T1000 (cell line): Measurements from ENCODE around the gene ARPC1A.

Source experiments
- DNase-seq: peaks from one replicate; lab custom pipeline; 2025; ENCODE audit warnings: mixed read lengths; lab: John Stamatoyannopoulos, UW

The ARPC1A gene

GRCh38 chr7:99390941-99391602 lies 65.4 kb downstream of the ARPC1A start:
- no peak for DNase-seq

GRCh38 chr7:99392046-99392445 lies 66.3 kb downstream of the ARPC1A start:
- no peak for DNase-seq

DNA sequence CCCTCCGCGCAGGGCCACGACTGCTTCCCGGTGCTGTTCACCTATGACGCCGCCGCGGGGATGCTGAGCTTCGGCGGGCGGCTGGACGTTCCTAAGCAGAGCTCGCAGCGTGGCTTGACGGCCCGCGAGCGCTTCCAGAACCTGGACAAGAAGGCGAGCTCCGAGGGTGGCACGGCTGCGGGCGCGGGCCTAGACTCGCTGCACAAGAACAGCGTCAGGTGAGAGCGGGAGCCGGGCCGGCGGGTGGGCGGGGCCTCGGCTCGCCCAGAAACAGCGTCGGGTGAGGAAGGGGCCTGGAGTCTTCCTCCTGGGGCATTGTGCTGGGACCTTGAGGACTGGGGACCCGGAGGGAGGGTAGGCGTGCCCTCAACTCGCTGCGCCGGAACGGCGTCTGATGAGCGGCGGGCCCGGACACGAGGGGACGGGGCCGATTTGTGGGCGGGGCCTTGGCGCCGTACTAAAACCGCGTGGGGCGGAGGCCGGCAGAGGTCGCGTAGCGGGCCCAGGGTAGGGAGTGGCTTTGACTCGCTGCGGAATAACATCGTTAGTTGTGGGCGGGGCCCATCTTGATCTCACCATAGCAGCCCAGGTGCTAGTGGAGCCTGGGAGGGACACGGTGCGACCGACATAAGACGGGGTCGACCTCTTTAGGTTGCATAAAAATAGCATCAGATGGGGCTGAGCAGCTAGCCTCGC lies 67.1 kb downstream of the ARPC1A start:
- DNase-seq: no peak

DNA sequence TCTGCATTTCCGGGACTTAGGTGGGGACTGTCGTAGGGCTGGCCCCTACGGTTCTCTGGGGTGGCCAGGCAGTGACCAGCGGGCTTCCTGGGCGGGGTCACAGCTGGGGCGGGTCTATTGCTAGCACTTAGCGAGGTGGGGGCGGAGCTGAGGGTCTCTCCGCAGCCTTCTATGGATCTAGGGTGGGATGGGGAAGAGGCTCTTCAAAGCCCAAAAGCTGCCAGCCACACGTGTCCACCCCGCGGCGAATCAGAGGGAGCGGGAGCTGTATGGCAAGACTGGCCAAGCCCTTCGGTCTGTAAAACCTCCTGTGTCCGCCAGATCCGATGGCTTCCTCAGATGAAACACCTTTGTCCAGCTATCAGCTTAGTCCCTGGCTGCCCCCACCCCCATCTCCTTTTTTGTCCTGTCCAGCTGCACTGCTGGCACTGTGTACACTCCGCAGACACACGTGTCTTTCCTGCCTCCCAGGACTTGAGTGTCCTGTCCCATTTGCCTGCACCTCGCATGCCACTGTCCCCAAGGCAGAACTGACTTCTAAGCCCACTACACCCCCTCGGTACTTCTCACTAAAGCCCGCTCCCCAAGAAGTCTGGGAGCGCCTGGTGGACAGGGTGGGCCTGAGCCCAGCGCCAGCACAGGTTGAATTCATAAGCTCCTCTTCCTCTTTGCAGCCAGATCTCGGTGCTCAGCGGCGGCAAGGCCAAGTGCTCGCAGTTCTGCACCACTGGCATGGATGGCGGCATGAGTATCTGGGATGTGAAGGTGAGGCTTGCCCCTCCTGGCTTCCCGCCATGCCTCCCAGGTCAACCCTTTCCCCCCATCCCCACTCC lies 67.9 kb downstream of the ARPC1A start:
- no peak for DNase-seq

- no peak for DNase-seq
Observed at GRCh38 chr7:99394188-99394502, 68.4 kb downstream of the ARPC1A start.

DNA sequence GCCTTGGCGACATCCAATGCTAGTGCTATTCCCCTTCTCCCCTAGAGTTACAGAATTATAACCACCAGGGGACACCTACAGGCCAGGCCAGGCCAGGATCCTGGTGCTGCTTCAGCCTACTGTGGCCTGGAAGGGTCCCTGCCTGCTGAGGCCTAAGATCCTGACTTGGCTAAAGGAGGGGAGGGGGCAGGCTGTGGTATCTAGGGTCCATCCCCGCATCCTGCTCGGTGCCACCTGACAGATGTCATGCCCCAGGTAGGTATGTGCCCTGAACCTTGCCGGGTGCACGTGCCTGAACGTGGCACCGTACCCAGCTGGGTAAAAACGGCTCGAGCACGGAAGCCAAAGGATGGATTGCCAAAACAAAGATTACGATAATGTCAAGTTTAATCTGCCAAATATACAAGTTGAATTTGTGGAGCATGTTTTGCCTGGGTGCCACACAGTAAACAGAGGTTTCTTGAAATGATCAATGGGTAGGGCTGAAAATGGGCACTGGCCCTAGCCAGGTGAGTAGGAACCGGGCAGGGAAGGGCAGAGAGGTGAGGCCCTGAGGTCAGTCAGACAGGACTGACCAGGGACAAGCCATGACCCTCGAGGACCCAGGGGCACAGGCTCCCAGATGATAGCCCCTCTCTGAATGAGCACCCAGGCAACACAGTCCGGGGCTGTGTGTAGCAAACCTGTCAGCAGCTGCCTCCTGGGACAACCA lies 70.1 kb downstream of the ARPC1A start:
- no peak for DNase-seq

GRCh38 chr7:99396418-99397296 lies 71.0 kb downstream of the ARPC1A start:
- no peak for DNase-seq

DNA sequence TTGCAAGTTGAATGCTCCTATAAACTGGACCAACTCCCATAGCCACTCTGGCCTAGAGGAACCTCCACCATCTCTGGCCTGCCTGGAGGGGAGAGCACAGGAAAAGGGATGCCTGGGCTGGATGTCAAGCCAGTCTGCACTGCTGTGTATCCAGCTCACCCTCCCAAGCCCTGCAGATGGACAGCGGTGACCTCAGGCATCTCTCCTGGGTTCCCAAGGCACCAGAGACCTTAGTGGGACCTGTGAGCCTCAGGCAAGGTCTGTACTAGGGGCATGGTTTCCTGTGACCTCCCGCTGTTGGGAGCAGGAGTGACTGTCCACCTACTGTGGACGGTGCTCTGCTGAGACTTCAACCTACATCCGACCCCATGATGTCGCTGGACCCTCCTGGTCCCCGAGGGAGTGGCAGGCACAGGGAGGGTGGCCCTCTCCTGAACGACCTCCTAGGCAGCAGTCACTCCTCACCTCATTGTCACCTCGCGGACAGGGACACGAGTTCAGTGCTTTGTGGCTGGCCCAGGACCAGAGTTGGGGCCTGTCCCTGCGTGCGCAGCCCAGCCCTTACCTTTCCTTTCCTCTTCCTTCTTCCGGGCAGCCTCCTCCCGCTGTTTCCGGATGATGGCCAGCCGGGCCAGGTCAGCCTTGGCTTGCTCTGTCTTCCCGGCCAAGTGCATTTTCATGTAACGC lies 71.7 kb downstream of the ARPC1A start:
- DNase-seq: no peak

GRCh38 chr7:99398891-99399445 lies 73.3 kb downstream of the ARPC1A start:
- no peak for DNase-seq

GRCh38 chr7:99399597-99399996 lies 73.9 kb downstream of the ARPC1A start:
- no peak for DNase-seq

DNA sequence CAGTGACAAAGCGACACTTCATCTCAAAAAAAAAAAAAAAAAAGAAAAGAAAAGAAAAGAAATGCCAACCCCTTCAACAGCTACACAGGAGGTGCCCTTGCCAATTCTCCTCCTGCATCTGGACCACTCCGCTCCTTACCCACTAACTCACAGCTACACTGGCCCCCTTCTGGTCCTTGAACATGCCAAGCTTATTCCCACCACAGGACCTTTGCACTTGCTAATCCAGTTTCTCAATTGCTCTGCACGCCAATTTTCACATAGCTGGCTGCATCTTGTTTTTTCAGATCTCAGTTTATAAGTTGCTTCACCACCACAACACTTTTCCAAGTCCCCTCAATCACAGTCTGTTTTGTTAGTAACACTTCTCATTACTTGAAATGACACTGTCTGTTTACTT lies 77.2 kb downstream of the ARPC1A start:
- no peak for DNase-seq

GRCh38 chr7:99403764-99404163 lies 78.1 kb downstream of the ARPC1A start:
- no peak for DNase-seq

- no peak for DNase-seq
Observed at GRCh38 chr7:99404235-99404976, 78.7 kb downstream of the ARPC1A start.

- DNase-seq: no peak
Observed at GRCh38 chr7:99404977-99405320, 79.3 kb downstream of the ARPC1A start.

DNA sequence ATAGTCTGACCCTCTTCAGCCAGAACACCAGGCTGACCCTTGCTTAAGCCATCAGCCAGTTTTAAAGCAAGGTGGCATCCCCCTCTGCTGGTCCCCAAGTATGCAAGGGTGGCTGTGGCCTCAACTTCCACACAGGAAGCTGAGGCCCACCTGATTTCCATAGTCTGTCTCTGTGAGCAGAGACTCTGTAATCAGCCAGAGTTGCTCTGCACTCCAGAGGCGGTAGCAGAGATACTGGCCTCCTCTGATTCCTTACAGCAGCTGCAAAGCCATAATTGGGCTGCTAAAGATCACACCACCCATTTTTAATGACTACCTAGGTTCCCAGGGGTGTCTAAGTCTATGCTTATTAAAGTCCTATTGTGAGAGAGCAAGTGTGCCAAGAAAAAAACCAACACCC lies 80.9 kb downstream of the ARPC1A start:
- DNase-seq: no peak

GRCh38 chr7:99407872-99408378 lies 82.2 kb downstream of the ARPC1A start:
- peak; percentile 24 for DNase-seq

GRCh38 chr7:99408379-99409191 lies 82.9 kb downstream of the ARPC1A start, which contains the start of the genes BUD31 and PDAP1:
TSS of gene BUD31 (plus strand) at chr7:99408969. CDS start at chr7:99411093, 2,124 bp downstream.
TSS of gene PDAP1 (minus strand) at chr7:99408597. CDS start at chr7:99408548, 49 bp downstream.
- peak; percentile 95 for DNase-seq

DNA sequence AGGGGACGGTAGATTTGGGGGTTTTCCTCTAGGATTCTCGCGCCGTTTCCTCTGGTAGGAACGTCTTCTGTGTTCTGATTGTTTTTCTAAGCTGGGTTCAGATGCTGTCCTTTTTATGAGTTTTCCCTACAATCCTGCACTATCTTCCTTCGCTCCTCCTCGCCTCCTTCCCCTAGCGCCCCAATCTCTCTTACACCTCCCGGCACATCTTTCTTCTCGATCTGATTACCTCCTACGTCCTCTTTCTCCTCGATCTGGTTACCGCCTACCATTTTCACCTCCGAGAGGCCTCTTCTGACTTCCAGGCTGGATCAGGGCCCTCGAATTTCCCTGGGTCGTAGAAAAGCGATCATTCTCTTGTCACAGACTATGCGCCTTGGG lies 83.5 kb downstream of the ARPC1A start:
- DNase-seq: no peak

DNA sequence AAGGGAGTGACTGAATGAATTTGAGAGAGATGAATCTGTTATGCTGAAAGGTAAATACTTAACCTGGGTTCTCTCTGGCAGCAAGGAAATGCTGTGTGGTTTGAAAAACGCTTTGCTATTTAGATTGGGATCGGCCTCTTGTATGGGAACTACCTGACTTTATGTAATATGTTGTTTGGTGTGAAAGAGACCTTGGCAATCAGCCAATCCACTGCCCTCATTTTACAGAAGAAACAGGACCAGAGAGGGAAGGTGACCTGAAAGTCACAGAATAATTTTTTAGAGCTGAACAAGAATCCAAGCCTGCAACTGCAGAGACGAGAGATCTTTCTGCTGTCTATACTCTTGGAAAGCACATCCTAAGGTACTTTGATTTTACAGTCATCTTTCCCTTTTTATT lies 84.1 kb downstream of the ARPC1A start:
- no peak for DNase-seq
